Measurements from ENCODE around the gene CDC14A.

Gene CDC14A

GRCh38 chr1:100438789-100439188 is 86.5 kb downstream of the CDC14A start:
- Histone ChIP-seq H3K27me3 (ENCODE audit: insufficient read depth, poor library complexity, severe bottlenecking) (no peaks in the 10 kb centered on the region), H3K4me3 (replicated peaks; ENCODE audit: insufficient read depth, low read length) (no peak overlapping the region), H3K27ac (replicated peaks) (no peak overlapping the region)
- TF ChIP-seq CTCF (IDR thresholded peaks at IDR 0.05; ENCODE audit: insufficient read depth, low read length) (no peak), SPI1 (IDR thresholded peaks at IDR 0.05; ENCODE audit: borderline replicate concordance, low read depth) (no peak), POLR2AphosphoS5 (IDR thresholded peaks at IDR 0.05; ENCODE audit: low read depth) (no peak), REST (IDR thresholded peaks at IDR 0.05; ENCODE audit: insufficient replicate concordance, low read depth) (no peak), GABPA (IDR thresholded peaks at IDR 0.05; ENCODE audit: low read depth) (no peak)
- DNase-seq (ENCODE audit: low read depth in 1 of 2, low spot score in 1 of 2): no peak

- no peak overlapping the region for H3K27ac ChIP-seq (replicated peaks)
- H3K27me3 ChIP-seq (ENCODE audit: insufficient read depth, poor library complexity, severe bottlenecking): no peaks in the 10 kb centered on the region
- no peak overlapping the region for H3K4me3 ChIP-seq (replicated peaks; ENCODE audit: insufficient read depth, low read length)
- no peak for DNase-seq (ENCODE audit: low read depth in 1 of 2, low spot score in 1 of 2)
- TF ChIP-seq CTCF (IDR thresholded peaks at IDR 0.05; ENCODE audit: insufficient read depth, low read length) (no peak), SPI1 (IDR thresholded peaks at IDR 0.05; ENCODE audit: borderline replicate concordance, low read depth) (no peak), POLR2AphosphoS5 (IDR thresholded peaks at IDR 0.05; ENCODE audit: low read depth) (no peak), REST (IDR thresholded peaks at IDR 0.05; ENCODE audit: insufficient replicate concordance, low read depth) (no peak), GABPA (IDR thresholded peaks at IDR 0.05; ENCODE audit: low read depth) (no peak)
Observed at GRCh38 chr1:100440075-100440809, 87.9 kb downstream of the CDC14A start.

- DNase-seq (ENCODE audit: low read depth in 1 of 2, low spot score in 1 of 2): no peak
- Histone ChIP-seq H3K4me3 (replicated peaks; ENCODE audit: insufficient read depth, low read length) (no peak overlapping the region), H3K27ac (replicated peaks) (no peak overlapping the region), H3K27me3 (ENCODE audit: insufficient read depth, poor library complexity, severe bottlenecking) (no peaks in the 10 kb centered on the region)
- TF ChIP-seq POLR2AphosphoS5 (IDR thresholded peaks at IDR 0.05; ENCODE audit: low read depth): no peak
- TF ChIP-seq SPI1 (IDR thresholded peaks at IDR 0.05; ENCODE audit: borderline replicate concordance, low read depth): no peak
- TF ChIP-seq GABPA (IDR thresholded peaks at IDR 0.05; ENCODE audit: low read depth): no peak
- no peak for TF ChIP-seq CTCF (IDR thresholded peaks at IDR 0.05; ENCODE audit: insufficient read depth, low read length)
- TF ChIP-seq REST (IDR thresholded peaks at IDR 0.05; ENCODE audit: insufficient replicate concordance, low read depth): no peak
Observed at GRCh38 chr1:100441146-100441545, 88.8 kb downstream of the CDC14A start.
